ENCODE data around the gene TEX264. TPM values are rescaled to one million over a fixed set of nuclear protein-coding genes. Genes with fewer than 3 reads are reported as not detected.

The TEX264 gene
- total RNA-seq, 1 donor from 2014 or later, result 34.7 TPM

DNA sequence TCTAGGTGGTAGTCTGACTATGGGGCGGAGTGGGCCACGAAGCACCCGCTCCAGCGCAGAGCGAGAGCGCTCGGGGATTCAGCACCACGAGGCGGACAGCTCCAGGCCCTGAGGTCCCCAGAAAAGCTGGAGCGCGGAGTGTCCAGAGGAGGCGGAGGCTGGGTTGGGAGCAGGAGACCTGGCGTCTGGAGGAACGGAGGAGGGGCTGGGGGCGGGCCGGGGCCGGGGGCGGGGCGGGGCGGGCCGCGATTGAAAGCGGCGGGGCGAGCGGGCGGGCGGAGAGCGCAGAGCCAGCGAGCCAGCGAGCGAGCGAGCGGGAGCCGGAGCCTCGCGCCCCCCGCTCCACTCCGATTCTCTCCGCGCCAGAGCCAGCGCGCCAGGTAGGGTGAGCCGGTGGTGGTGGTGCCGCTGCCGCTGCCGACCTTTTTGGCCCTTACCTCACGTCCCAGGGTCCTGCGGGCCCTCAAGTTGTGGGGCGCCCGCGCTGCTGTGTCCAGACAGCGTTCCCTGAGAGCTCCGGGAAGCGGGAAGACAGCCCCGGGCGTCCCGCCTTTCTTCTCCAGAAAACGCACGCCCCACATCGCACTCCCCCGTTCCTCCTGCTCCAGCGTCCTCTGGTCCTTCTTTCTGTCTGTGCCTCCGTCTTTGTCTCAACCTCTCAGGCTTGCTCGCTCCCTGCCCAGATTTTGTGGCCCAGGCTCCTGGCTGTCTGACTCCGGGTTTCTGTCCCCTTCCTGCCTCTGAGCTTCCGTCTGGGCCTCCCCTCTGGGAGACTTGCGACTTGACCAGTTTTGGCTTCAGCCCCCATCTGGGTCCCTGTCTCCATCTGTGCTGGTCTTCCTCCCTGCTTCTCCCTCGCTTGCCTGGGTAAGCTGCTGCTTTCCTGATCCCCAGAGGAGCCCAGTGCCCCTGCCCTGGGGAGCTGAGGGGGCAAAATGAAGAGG, 36.0 kb downstream of the TEX264 start, which contains the start of gene GRM2:
Gene GRM2 (plus strand): TSS at position 281 of the 944 bp plus-strand sequence. CDS start 1,916 bp downstream, outside the sequence.
- peak; percentile 92 for ATAC-seq (ENCODE audit: poor library complexity)
- intact Hi-C loops (cut with DNase I), result no loop called here
- peak; percentile 85 for DNase-seq

DNA sequence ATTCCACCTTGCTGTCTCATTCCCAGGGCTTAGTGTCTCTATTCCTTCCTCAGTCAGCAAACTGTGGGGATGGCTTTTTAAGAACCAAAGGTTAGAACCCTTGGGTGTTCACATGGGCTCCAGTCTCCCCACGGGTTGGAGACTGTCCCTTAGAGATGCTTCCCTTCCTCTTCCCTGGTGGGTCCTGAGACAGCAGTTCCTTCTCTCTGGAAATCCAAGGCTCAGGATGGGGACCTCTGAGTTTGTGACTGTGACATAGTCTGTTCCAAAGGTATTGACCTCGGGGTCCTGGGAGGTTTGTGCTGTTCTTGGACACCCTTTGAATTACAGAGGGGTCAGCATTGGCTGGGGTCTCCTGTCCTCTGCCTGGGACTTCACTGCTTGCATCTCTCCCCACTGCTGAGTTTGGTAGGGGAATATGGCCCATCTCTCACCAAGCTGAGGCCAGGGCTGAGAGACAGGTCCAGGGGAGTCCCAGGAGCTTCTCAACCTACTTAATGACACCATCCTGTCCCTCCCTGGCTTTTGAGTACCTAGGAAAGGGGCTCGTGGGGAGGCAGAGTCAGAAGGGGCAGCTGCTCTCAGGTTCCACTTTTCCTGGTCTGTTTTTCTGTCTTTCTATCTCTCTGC, 37.3 kb downstream of the TEX264 start:
- DNase-seq (peak; percentile 15), ATAC-seq (ENCODE audit: poor library complexity) (no peak)
- intact Hi-C loops (cut with DNase I), result no loop called here

DNA sequence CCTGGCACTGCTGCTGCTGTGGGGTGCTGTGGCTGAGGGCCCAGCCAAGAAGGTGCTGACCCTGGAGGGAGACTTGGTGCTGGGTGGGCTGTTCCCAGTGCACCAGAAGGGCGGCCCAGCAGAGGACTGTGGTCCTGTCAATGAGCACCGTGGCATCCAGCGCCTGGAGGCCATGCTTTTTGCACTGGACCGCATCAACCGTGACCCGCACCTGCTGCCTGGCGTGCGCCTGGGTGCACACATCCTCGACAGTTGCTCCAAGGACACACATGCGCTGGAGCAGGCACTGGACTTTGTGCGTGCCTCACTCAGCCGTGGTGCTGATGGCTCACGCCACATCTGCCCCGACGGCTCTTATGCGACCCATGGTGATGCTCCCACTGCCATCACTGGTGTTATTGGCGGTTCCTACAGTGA, 38.0 kb downstream of the TEX264 start:
- ATAC-seq (ENCODE audit: poor library complexity) (no peak), DNase-seq (peak; percentile 39)
- intact Hi-C loops (cut with DNase I), result no loop called here

- intact Hi-C loops (cut with DNase I), result no loop called here
- ATAC-seq (ENCODE audit: poor library complexity) (no peak), DNase-seq (no peak)
Measured at GRCh38 chr3:51709675-51710074, 38.6 kb downstream of the TEX264 start.

GRCh38 chr3:51710631-51711351, 39.7 kb downstream of the TEX264 start:
- peak; percentile 17 for DNase-seq
- ATAC-seq (ENCODE audit: poor library complexity), result no peak
- intact Hi-C loops (cut with DNase I), result no loop called here

GRCh38 chr3:51711352-51712037, 40.4 kb downstream of the TEX264 start:
- intact Hi-C loops (cut with DNase I), result no loop called here
- no peak for DNase-seq

DNA sequence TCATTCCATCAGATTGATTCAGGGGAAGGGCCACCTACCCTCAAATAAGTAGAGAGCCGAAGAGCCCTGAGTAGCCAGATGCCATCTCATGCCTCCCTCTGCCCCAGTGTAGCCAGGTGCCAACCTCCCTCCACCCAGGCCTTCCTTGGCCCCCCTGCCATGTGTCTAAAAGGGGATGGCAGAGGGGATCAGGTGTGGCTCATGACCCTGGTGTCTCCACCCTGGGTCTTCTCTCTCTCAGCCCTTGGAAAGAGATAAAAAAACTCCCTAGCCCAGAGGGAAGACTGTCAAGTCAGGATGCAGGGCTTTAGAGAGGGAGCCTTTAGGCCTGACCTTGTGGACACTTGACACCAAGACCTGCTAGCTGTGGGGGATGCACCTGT, 41.0 kb downstream of the TEX264 start:
- intact Hi-C loops (cut with DNase I), result no loop called here
- ATAC-seq (ENCODE audit: poor library complexity), result no peak
- no peak for DNase-seq

More at GRCh38 chr3:51711352-51712037, 40.4 kb downstream of the TEX264 start:
- no peak for ATAC-seq (ENCODE audit: poor library complexity)

GRCh38 chr3:51712511-51712931, 41.5 kb downstream of the TEX264 start:
- ATAC-seq (ENCODE audit: poor library complexity) (no peak), DNase-seq (peak; percentile 12)
- intact Hi-C loops (cut with DNase I), result no loop called here

DNA sequence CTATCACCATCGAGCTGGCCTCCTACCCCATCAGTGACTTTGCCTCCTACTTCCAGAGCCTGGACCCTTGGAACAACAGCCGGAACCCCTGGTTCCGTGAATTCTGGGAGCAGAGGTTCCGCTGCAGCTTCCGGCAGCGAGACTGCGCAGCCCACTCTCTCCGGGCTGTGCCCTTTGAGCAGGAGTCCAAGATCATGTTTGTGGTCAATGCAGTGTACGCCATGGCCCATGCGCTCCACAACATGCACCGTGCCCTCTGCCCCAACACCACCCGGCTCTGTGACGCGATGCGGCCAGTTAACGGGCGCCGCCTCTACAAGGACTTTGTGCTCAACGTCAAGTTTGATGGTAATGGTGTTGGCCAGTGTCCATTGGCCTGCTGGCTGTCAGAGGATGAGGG, 41.9 kb downstream of the TEX264 start:
- DNase-seq, result peak; percentile 22
- intact Hi-C loops (cut with DNase I), result no loop called here
- ATAC-seq (ENCODE audit: poor library complexity), result no peak

- ATAC-seq (ENCODE audit: poor library complexity) (no peak), DNase-seq (peak; percentile 29)
- intact Hi-C loops (cut with DNase I), result loop anchor here (5.0 kb wide), 1 partner anchor 87 kb away; no protein-coding TSS in a partner anchor
Measured at GRCh38 chr3:51715231-51715976, 44.4 kb downstream of the TEX264 start.

- no peak for ATAC-seq (ENCODE audit: poor library complexity)
- intact Hi-C loops (cut with DNase I), result loop anchor here (5.0 kb wide), 1 partner anchor 86 kb away; no protein-coding TSS in a partner anchor
Measured at GRCh38 chr3:51715977-51716294, 44.9 kb downstream of the TEX264 start.

GRCh38 chr3:51716805-51717204, 45.8 kb downstream of the TEX264 start:
- ATAC-seq (ENCODE audit: poor library complexity), result no peak
- intact Hi-C loops (cut with DNase I), result loop anchor here (5.0 kb wide), 1 partner anchor 85 kb away; no protein-coding TSS in a partner anchor
- DNase-seq, result no peak

More at GRCh38 chr3:51715977-51716294, 44.9 kb downstream of the TEX264 start:
- DNase-seq, result no peak

DNA sequence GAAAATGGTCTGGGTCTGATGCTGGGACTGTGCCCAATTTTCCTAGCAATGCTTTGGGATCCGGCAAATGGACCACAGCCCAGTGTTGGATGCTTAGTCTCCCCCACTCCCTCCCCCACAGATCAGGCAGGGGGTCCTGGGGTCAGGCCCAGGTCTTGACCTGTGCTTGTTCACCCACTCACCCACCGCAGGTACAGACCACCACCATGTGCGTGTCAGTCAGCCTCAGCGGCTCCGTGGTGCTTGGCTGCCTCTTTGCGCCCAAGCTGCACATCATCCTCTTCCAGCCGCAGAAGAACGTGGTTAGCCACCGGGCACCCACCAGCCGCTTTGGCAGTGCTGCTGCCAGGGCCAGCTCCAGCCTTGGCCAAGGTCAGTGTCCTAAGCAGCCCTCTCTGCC, 46.4 kb downstream of the TEX264 start:
- no peak for ATAC-seq (ENCODE audit: poor library complexity)
- DNase-seq, result no peak
- intact Hi-C loops (cut with DNase I), result loop anchor here (5.0 kb wide), 1 partner anchor 85 kb away; no protein-coding TSS in a partner anchor

DNA sequence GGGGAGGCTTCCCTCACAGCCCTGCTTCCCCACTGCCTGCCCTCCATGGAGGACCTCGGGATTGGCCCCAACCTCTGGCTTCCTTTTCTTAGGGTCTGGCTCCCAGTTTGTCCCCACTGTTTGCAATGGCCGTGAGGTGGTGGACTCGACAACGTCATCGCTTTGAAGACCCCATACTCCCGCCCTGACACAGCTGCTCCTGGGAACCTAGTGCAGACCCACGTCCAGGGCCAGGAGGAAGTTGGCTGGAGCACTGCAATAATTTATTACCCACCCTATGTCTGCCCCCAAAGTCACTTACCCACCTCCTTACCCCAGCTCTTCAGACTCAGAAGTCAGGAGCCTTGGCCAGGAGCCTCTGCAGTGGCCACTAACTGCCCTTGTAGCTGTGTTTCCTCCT, 46.9 kb downstream of the TEX264 start:
- DNase-seq (no peak), ATAC-seq (ENCODE audit: poor library complexity) (no peak)
- intact Hi-C loops (cut with DNase I), result loop anchor here (5.0 kb wide), 1 partner anchor 84 kb away; no protein-coding TSS in a partner anchor

DNA sequence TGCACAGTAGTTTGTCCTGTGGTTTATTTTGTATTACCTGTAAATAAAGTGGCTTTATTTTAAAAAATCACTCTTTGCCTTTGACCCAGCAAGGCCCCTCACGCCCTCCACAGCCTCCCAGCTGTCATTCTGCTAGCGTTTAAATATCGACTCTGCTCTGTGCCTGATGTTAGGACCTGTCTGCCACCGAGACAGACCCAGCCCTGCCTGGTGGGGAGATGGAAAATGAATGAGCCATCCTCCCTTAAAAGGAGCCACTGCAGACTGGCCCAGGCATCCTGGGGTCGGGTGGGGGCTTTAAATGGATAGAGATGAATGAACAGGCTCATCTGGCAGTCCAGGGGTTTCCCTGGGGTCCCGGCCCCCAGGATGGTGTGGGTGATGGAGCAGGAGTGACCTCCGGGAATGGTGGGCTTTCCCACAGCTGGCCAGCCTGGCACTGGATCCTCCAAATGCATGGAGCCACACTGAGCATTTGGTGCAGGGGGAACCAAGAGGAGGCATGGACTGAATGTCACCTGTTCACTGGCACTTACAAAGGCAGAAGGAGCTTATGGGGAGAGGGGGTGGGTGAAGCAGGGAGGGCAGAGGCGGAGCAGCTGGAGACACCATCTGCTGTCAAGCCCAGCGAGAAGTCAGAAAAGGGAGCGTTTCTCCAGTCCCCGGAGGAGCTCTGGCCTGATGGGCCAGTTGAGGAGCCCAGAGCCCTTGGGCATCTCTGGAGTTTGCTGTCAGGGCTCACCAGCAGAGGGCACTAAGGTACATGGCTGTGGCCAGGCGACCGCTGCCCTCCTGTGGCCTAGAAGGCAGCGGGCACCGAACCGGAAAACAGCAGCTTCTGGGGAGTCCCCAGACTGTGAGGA, 47.7 kb downstream of the TEX264 start:
- intact Hi-C loops (cut with DNase I), result loop anchor here (5.0 kb wide), 1 partner anchor 84 kb away; no protein-coding TSS in a partner anchor
- ATAC-seq (ENCODE audit: poor library complexity) (peak; percentile 79), DNase-seq (peak; percentile 73)

GRCh38 chr3:51719410-51720025, 48.5 kb downstream of the TEX264 start:
- ATAC-seq (ENCODE audit: poor library complexity) (no peak), DNase-seq (no peak)
- intact Hi-C loops (cut with DNase I), result loop anchor here (5.0 kb wide), 1 partner anchor 83 kb away; no protein-coding TSS in a partner anchor
